Keratinocyte (primary cell): ENCODE results near the gene PCDH7.

Experiments
- CTCF ChIP-seq, 3 experiments: IDR thresholded peaks in 1 of 3; conservative IDR thresholded peaks in 1 of 3; optimal IDR thresholded peaks in 1 of 3; 2 replicates in 2 of 3; 3 replicates in 1 of 3; pipeline versions ENCODE3 to v1.5.1; 2011; ENCODE audit warnings: low read length in 3 of 3, mild to moderate bottlenecking in 3 of 3, moderate library complexity in 2 of 3, control low read depth in 1 of 3, inconsistent platforms in 1 of 3; ENCODE audit not compliant: insufficient read depth in 2 of 3; ENCODE audit errors: extremely low read depth in 1 of 3
- EZH2 ChIP-seq: IDR thresholded peaks from one replicate; pipeline ENCODE4 v1.6.1; 2012; ENCODE audit warnings: inconsistent platforms, mild to moderate bottlenecking, low read length, moderate library complexity

DNA sequence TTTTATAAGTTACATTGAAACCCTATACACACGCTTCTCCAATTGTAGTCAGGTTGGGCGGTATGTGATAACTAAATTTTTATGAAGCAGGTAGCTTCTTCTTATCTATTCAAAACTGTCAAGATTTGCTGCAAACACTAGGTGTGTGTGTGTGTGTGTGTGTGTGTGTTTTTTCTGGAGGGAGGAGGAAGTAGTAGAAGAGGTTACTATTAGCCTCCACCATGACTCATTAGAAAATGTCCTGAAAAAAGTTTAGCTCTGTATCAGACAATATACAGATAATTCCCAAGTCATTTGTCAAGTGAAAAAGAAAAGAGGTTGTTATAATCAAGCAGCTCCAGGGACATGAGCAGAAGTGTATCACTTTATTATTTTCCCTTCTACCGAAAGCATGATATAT, 33.9 kb downstream of the PCDH7 start:
- TF ChIP-seq CTCF (optimal IDR thresholded peaks at IDR 0.05 in 1 of 3, IDR thresholded peaks at IDR 0.05 in 1 of 3, conservative IDR thresholded peaks at IDR 0.05 in 1 of 3; ENCODE audit: extremely low read depth in 1 of 3, insufficient read depth in 2 of 3, low read length in 3 of 3): no peak
- no peak for TF ChIP-seq EZH2
